Keratinocyte (primary cell): Measurements from ENCODE around the gene CS. TPM values are rescaled to one million over a fixed set of nuclear protein-coding genes. Genes with fewer than 3 reads are reported as not detected.

Experiments used
- DNase-seq: peaks from one replicate; pipeline ENCODE4 v3.0.0-alpha.2; 2011; ENCODE audit warnings: low read depth, missing footprints, low spot score
- FAIRE-seq: peaks from 2 replicates; lab custom pipeline; 2011; peaks lifted over from hg19 to GRCh38; lab: Jason Lieb, UNC
- H2AFZ ChIP-seq: 2 replicates; pipeline ENCODE4 v1.6.0; 2012; ENCODE audit warnings: low read length, control low read depth, inconsistent platforms; ENCODE audit not compliant: control insufficient read depth
- H3K27ac ChIP-seq: 2 replicates; pipeline ENCODE4 v1.5.1; 2011; ENCODE audit warnings: low read length; ENCODE audit not compliant: control insufficient read depth, insufficient read depth
- H3K27me3 ChIP-seq: 3 replicates; pipeline ENCODE4 v1.6.0; 2011; ENCODE audit warnings: low read length; ENCODE audit not compliant: control insufficient read depth, insufficient read depth; ENCODE audit errors: extremely low read depth
- H3K36me3 ChIP-seq, 2 experiments: 2 replicates in 1 of 2; 3 replicates in 1 of 2; pipeline ENCODE4 v1.5.1; 2011; ENCODE audit warnings: low read length in 2 of 2, mild to moderate bottlenecking in 1 of 2; ENCODE audit not compliant: control insufficient read depth in 2 of 2, insufficient read depth in 2 of 2; ENCODE audit errors: extremely low read depth in 1 of 2
- H3K4me1 ChIP-seq: 3 replicates; pipeline ENCODE4 v1.5.1; 2011; ENCODE audit warnings: low read length; ENCODE audit not compliant: control insufficient read depth, insufficient read depth; ENCODE audit errors: extremely low read depth
- H3K4me2 ChIP-seq: 3 replicates; pipeline ENCODE4 v1.6.0; 2011; ENCODE audit warnings: low read depth, low read length; ENCODE audit not compliant: control insufficient read depth, insufficient read depth; ENCODE audit errors: extremely low read depth
- H3K4me3 ChIP-seq, 3 experiments: fragments of 200-600 bp in 1 of 3; sonication (generic) in 1 of 3; 2 replicates in 2 of 3; 3 replicates in 1 of 3; pipeline ENCODE4 v1.5.1; 2011 to 2016; ENCODE audit warnings: low read length in 3 of 3, mild to moderate bottlenecking in 3 of 3, control low read depth in 2 of 3, inconsistent platforms in 1 of 3, low read depth in 1 of 3, mixed read lengths in 1 of 3, mixed run types in 1 of 3, moderate library complexity in 1 of 3; ENCODE audit not compliant: control insufficient read depth in 2 of 3, insufficient read depth in 2 of 3; ENCODE audit errors: extremely low read depth in 1 of 3
- H3K79me2 ChIP-seq: 2 replicates; pipeline ENCODE4 v1.6.0; 2012; ENCODE audit warnings: low read length; ENCODE audit not compliant: control insufficient read depth, insufficient read depth
- H3K9ac ChIP-seq: 3 replicates; pipeline ENCODE4 v1.6.0; 2011; ENCODE audit warnings: low read length; ENCODE audit not compliant: control insufficient read depth, insufficient read depth; ENCODE audit errors: extremely low read depth
- H3K9me1 ChIP-seq: 3 replicates; pipeline ENCODE4 v1.6.0; 2011; ENCODE audit warnings: low read length; ENCODE audit not compliant: control insufficient read depth, insufficient read depth; ENCODE audit errors: extremely low read depth
- H3K9me3 ChIP-seq: 2 replicates; pipeline ENCODE4 v1.5.1; 2012; ENCODE audit warnings: low read depth, low read length; ENCODE audit not compliant: control insufficient read depth
- H4K20me1 ChIP-seq: 3 replicates; pipeline ENCODE4 v1.6.0; 2011; ENCODE audit warnings: low read length; ENCODE audit not compliant: control insufficient read depth, insufficient read depth; ENCODE audit errors: extremely low read depth
- CTCF ChIP-seq, 3 experiments: IDR thresholded peaks in 1 of 3; conservative IDR thresholded peaks in 1 of 3; optimal IDR thresholded peaks in 1 of 3; 2 replicates in 2 of 3; 3 replicates in 1 of 3; pipeline versions ENCODE3 to v1.5.1; 2011; ENCODE audit warnings: low read length in 3 of 3, mild to moderate bottlenecking in 3 of 3, moderate library complexity in 2 of 3, control low read depth in 1 of 3, inconsistent platforms in 1 of 3; ENCODE audit not compliant: insufficient read depth in 2 of 3; ENCODE audit errors: extremely low read depth in 1 of 3
- EZH2 ChIP-seq: IDR thresholded peaks from one replicate; pipeline ENCODE4 v1.6.1; 2012; ENCODE audit warnings: inconsistent platforms, mild to moderate bottlenecking, low read length, moderate library complexity
- dilution Hi-C: fragments of 300-500 bp; cut with MboI; formaldehyde crosslinking; loops from one replicate; pipeline ENCODE4 v1.7.0; 2020; ENCODE audit warnings: low sequenced_read_pairs; ENCODE audit not compliant: extremely low pct_ligation_motif_present
- polyA plus RNA-seq, 5 experiments: library from polyadenylated mRNA; depleted of rRNA in 3 of 5; stranded (reverse) in 3 of 5; stranded (forward) in 1 of 5; unstranded in 1 of 5; fragments of >200 nt; gene quantifications; 1 replicate in 1 of 5; 2 replicates in 3 of 5; 3 replicates in 1 of 5; pipeline versions ENCODE4 v1.2.1 to v1.2.3, GENCODE V29; 2011 to 2012; ENCODE audit warnings: missing spikeins in 2 of 5, low read depth in 1 of 5, low replicate concordance in 1 of 5

Gene CS
- polyA plus RNA-seq, 1 donor (not counting 4 experiments of a cell fraction or from before 2014, with no cell fraction given) = 105 TPM

- Histone ChIP-seq H4K20me1 (no peaks in the 10 kb centered on the region), H3K4me1 (peaks cover 24% of the 10 kb centered on the region), H3K27me3 (no peaks in the 10 kb centered on the region), H2AFZ (peak overlapping the region; percentile 54), H3K36me3 (no peaks in the 10 kb centered on the region), H3K9ac (peak overlapping the region; percentile 93), H3K9me1 (no peaks in the 10 kb centered on the region), H3K27ac (peak overlapping the region; percentile 98), H3K79me2 (peaks cover 2% of the 10 kb centered on the region), H3K4me3 (peak overlapping the region; percentile 50 to 90 (median 78)), H3K9me3 (no peaks in the 10 kb centered on the region), H3K4me2 (peak overlapping the region; percentile 87)
- dilution Hi-C loops = no loop called here
- TF ChIP-seq CTCF (optimal IDR thresholded peaks at IDR 0.05 in 1 of 3, IDR thresholded peaks at IDR 0.05 in 1 of 3, conservative IDR thresholded peaks at IDR 0.05 in 1 of 3; ENCODE audit: extremely low read depth in 1 of 3, insufficient read depth in 2 of 3, low read length in 3 of 3) (no peak), EZH2 (no peak)
- no peak for FAIRE-seq
- DNase-seq = no peak
These were observed 34.3 kb upstream of the CS start for GRCh38 chr12:56334490-56334793.

DNA sequence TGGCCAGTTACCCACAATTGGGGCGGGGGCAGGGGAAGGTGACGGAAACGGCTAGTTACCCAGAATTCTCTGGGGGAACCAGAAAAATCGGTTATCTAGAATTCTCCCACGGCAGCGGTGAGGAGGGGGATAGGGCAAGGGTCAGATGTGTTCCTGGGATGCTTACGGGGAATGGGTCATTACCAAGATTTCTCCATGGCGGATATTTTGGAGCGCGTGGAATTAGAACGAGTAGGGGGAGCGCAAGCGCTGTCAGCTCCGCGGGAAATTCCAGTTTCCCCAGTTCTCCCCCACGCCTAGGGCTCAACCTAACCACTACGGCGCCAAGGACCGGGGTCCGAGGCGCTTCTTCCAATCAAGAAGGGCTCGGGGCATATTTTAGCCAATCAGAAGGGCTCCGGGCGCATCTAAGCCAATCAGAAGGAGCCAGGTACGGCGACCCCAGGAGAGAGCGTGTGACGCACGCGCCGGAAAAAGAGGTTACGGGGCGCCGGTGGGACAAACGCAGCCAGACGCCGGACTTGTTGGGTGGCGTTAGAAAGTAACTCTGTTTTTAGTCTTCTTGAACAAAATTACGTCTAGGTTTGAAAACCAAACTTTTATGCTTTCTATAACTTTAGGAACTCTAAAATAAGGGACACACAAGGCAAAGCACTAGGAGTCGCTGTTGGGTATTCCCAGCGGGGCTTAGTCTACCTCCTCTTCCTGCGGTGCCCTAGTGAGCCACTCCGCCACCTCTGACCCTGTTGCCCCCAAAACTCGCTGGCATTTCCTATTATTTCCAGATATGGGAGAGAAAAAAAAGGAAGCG lies 33.8 kb upstream of the CS start, which contains the start of gene PAN2:
Gene PAN2, minus strand, starts transcription at position 322 of the 811 bp plus-strand sequence. CDS start 906 bp downstream, outside the sequence.
- H3K36me3 ChIP-seq = no peaks in the 10 kb centered on the region
- DNase-seq (peak; percentile 95), FAIRE-seq (peak; percentile 20)
- H3K4me2 ChIP-seq = peak within 1 kb of the TSS; percentile 87
- H4K20me1 ChIP-seq = no peaks in the 10 kb centered on the region
- dilution Hi-C loops = no loop called here
- H3K27ac ChIP-seq = peak within 1 kb of the TSS; percentile 98
- H3K4me1 ChIP-seq = peaks cover 18% of the 10 kb centered on the region
- no peaks in the 10 kb centered on the region for H3K27me3 ChIP-seq
- H3K9me3 ChIP-seq = no peaks in the 10 kb centered on the region
- H3K4me3 ChIP-seq = peak within 1 kb of the TSS; percentile 50 to 90 (median 78)
- peak within 1 kb of the TSS; percentile 95 for H2AFZ ChIP-seq
- H3K9ac ChIP-seq = peak within 1 kb of the TSS; percentile 93
- TF ChIP-seq EZH2 = no peak
- TF ChIP-seq CTCF (optimal IDR thresholded peaks at IDR 0.05 in 1 of 3, IDR thresholded peaks at IDR 0.05 in 1 of 3, conservative IDR thresholded peaks at IDR 0.05 in 1 of 3; ENCODE audit: extremely low read depth in 1 of 3, insufficient read depth in 2 of 3, low read length in 3 of 3) = peak; percentile 27 to 77 (median 76)
- H3K9me1 ChIP-seq = no peaks in the 10 kb centered on the region
- H3K79me2 ChIP-seq = peaks cover 2% of the 10 kb centered on the region
